H9 (cell line): Measurements from ENCODE around the gene GOLGA7B. TPM values are rescaled to one million over a fixed set of nuclear protein-coding genes. Genes with fewer than 3 reads are reported as not detected.

Experiments
- DNase-seq: peaks from one replicate; pipeline ENCODE4 v3.0.0-alpha.2; 2017
- H2AFZ ChIP-seq: one replicate; pipeline ENCODE4 v1.6.1; 2013; ENCODE audit warnings: mild to moderate bottlenecking, low read length, control low read depth, moderate library complexity
- H2AK5ac ChIP-seq: 2 replicates; pipeline ENCODE4 v1.6.1; 2013; ENCODE audit warnings: low read length, control low read depth, mixed read lengths; ENCODE audit not compliant: insufficient read length
- H2BK120ac ChIP-seq: one replicate; pipeline ENCODE4 v1.6.1; 2013; ENCODE audit warnings: low read depth, mild to moderate bottlenecking, low read length, control low read depth, inconsistent platforms; ENCODE audit not compliant: poor library complexity, severe bottlenecking
- H2BK12ac ChIP-seq: 2 replicates; pipeline ENCODE4 v1.6.1; 2013; ENCODE audit warnings: low read length, control low read depth, mixed read lengths, low read depth; ENCODE audit not compliant: insufficient read length
- H2BK15ac ChIP-seq: 2 replicates; pipeline ENCODE4 v1.6.1; 2013; ENCODE audit warnings: low read depth, low read length, control low read depth
- H2BK20ac ChIP-seq: one replicate; pipeline ENCODE4 v1.6.1; 2013; ENCODE audit warnings: low read depth, mild to moderate bottlenecking, low read length, control low read depth, inconsistent platforms; ENCODE audit not compliant: poor library complexity, severe bottlenecking
- H2BK5ac ChIP-seq: 2 replicates; pipeline ENCODE4 v1.6.1; 2013; ENCODE audit warnings: low read length, control low read depth, mixed read lengths; ENCODE audit not compliant: insufficient read length
- H3K14ac ChIP-seq: 2 replicates; pipeline ENCODE4 v1.6.1; 2013; ENCODE audit warnings: low read length, control low read depth; ENCODE audit not compliant: insufficient read depth
- H3K18ac ChIP-seq: 2 replicates; pipeline ENCODE4 v1.6.1; 2013; ENCODE audit warnings: low read depth, mild to moderate bottlenecking, mixed read lengths, low read length, control low read depth; ENCODE audit not compliant: insufficient read length
- H3K23ac ChIP-seq: 2 replicates; pipeline ENCODE4 v1.6.1; 2013; ENCODE audit warnings: low read length, control low read depth, mixed read lengths, low read depth; ENCODE audit not compliant: insufficient read length
- H3K23me2 ChIP-seq: 2 replicates; pipeline ENCODE4 v1.6.1; 2013; ENCODE audit warnings: low read depth, mild to moderate bottlenecking, mixed read lengths, low read length, control low read depth; ENCODE audit not compliant: insufficient read length, poor library complexity, severe bottlenecking
- H3K27ac ChIP-seq: 2 replicates; pipeline ENCODE4 v1.5.1; 2013; ENCODE audit warnings: low read length, control low read depth, mixed read lengths, low read depth; ENCODE audit not compliant: insufficient read length
- H3K27me3 ChIP-seq: 2 replicates; pipeline ENCODE4 v1.6.1; 2013; ENCODE audit warnings: low read length, control low read depth, inconsistent platforms; ENCODE audit not compliant: insufficient read depth
- H3K4ac ChIP-seq: 2 replicates; pipeline ENCODE4 v1.6.1; 2013; ENCODE audit warnings: low read depth, mild to moderate bottlenecking, control low read depth, inconsistent platforms, low read length, moderate library complexity
- H3K4me1 ChIP-seq: 2 replicates; pipeline ENCODE4 v1.6.1; 2013; ENCODE audit warnings: low read length, control low read depth, inconsistent platforms; ENCODE audit not compliant: insufficient read depth
- H3K4me2 ChIP-seq: 2 replicates; pipeline ENCODE4 v1.6.1; 2013; ENCODE audit warnings: low read length, control low read depth, mixed read lengths; ENCODE audit not compliant: insufficient read length, insufficient read depth
- H3K56ac ChIP-seq: 2 replicates; pipeline ENCODE4 v1.6.1; 2013; ENCODE audit warnings: low read depth, mild to moderate bottlenecking, mixed read lengths, low read length, control low read depth; ENCODE audit not compliant: insufficient read length
- H3K79me1 ChIP-seq: 2 replicates; pipeline ENCODE4 v1.6.1; 2013; ENCODE audit warnings: low read depth, mild to moderate bottlenecking, moderate library complexity, low read length, control low read depth, inconsistent platforms; ENCODE audit not compliant: insufficient read depth, poor library complexity, severe bottlenecking
- H3K79me2 ChIP-seq: 2 replicates; pipeline ENCODE4 v1.6.1; 2013; ENCODE audit warnings: low read length, control low read depth, inconsistent platforms; ENCODE audit not compliant: insufficient read depth
- H3K9ac ChIP-seq: 2 replicates; pipeline ENCODE4 v1.6.1; 2013; ENCODE audit warnings: low read length, control low read depth, mixed read lengths; ENCODE audit not compliant: insufficient read length; ENCODE audit errors: extremely low read depth
- H3K9me3 ChIP-seq: one replicate; pipeline ENCODE4 v1.6.1; 2013; ENCODE audit warnings: low read depth, low read length, inconsistent platforms; ENCODE audit not compliant: control insufficient read depth
- H3T11ph ChIP-seq: one replicate; pipeline ENCODE4 v1.6.1; 2013; ENCODE audit warnings: mild to moderate bottlenecking, low read length, control low read depth, inconsistent platforms
- H4K20me1 ChIP-seq: one replicate; pipeline ENCODE4 v1.6.1; 2013; ENCODE audit not compliant: control insufficient read depth, insufficient read length, insufficient read depth
- H4K5ac ChIP-seq: 2 replicates; pipeline ENCODE4 v1.6.1; 2013; ENCODE audit warnings: low read depth, mild to moderate bottlenecking, mixed read lengths, low read length, control low read depth; ENCODE audit not compliant: insufficient read length
- H4K8ac ChIP-seq: replicated peaks from 2 replicates; pipeline ENCODE4 v1.6.1; 2013; ENCODE audit warnings: low read length, control low read depth, mixed read lengths, low read depth; ENCODE audit not compliant: insufficient read length
- H4K91ac ChIP-seq: 2 replicates; pipeline ENCODE4 v1.6.1; 2013; ENCODE audit warnings: low read depth, mild to moderate bottlenecking, moderate library complexity, mixed read lengths, low read length, control low read depth; ENCODE audit not compliant: insufficient read length
- H3K27ac Mint-ChIP-seq, 3 experiments: 2 replicates in 2 of 3; 3 replicates in 1 of 3; pipeline ENCODE4 v1.8.0; 2020 to 2021; ENCODE audit warnings: mixed read lengths in 3 of 3, mild to moderate bottlenecking in 1 of 3, moderate library complexity in 1 of 3
- H3K27me3 Mint-ChIP-seq: 2 replicates; pipeline ENCODE4 v1.8.0; 2021; ENCODE audit warnings: low read depth, mild to moderate bottlenecking, moderate library complexity, mixed read lengths
- H3K36me3 Mint-ChIP-seq, 3 experiments: 2 replicates in 2 of 3; 3 replicates in 1 of 3; pipeline ENCODE4 v1.8.0; 2020 to 2021; ENCODE audit warnings: low read depth in 3 of 3, mixed read lengths in 3 of 3; ENCODE audit not compliant: insufficient read depth in 1 of 3
- H3K4me1 Mint-ChIP-seq, 2 experiments: 2 replicates each; pipeline ENCODE4 v1.8.0; 2020; ENCODE audit warnings: mixed read lengths in 2 of 2
- H3K4me3 Mint-ChIP-seq, 2 experiments: 2 replicates in 1 of 2; 3 replicates in 1 of 2; pipeline ENCODE4 v1.8.0; 2020 to 2021; ENCODE audit warnings: mild to moderate bottlenecking in 2 of 2, mixed read lengths in 2 of 2, moderate library complexity in 1 of 2
- H3K9me3 Mint-ChIP-seq, 2 experiments: 2 replicates in 1 of 2; 3 replicates in 1 of 2; pipeline ENCODE4 v1.8.0; 2020; ENCODE audit warnings: mild to moderate bottlenecking in 2 of 2, mixed read lengths in 2 of 2, moderate library complexity in 1 of 2
- WGBS: extraction: QIAGEN DNeasy Blood & Tissue Kit; methylation state at CpG from one replicate; pipeline ENCODE4 v1.1.7; 2013; ENCODE audit warnings: missing lambda C conversion rate, low lambda C conversion rate, mixed read lengths; ENCODE audit not compliant: insufficient read length; ENCODE audit errors: extremely low coverage; 5-methylcytosine and 5-hydroxymethylcytosine counted together
- total RNA-seq: library from RNA; stranded (reverse); gene quantifications from 2 replicates; pipeline ENCODE4 v1.2.1, GENCODE V29; 2021
- TF ChIP-seq, protein P1 (sequence below): fragments of 200-600 bp; sonication (generic); conservative IDR thresholded peaks from 3 replicates; pipeline ENCODE4 v1.8.0; 2021; ENCODE audit warnings: antibody characterized with exemption, mild to moderate bottlenecking

Gene GOLGA7B
- total RNA-seq, 1 experiment from 2014 or later: 0.04 TPM

DNA sequence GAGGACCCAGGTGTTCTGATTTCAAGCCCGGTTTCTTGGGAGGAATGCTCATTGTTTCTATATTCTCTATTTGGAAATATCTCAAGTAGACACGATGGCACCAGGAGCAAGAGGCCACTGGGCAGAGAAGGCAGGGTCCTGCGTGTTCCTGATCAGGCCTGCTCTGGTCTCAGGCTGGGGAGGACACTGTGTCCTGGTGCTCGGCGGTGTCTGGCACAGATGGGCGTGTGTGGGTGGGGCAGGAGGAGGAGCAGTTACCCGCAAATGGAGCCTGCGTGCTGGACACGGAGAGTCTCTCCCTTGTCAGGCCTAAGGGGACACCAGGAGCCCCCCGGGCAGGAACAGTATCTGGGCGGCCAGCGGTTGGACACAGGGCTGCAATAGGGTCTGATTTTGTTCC, 25.9 kb upstream of the GOLGA7B start:
- no peaks in the 10 kb centered on the region; the same call in 1 of the 2 replicates for H3K27me3 Mint-ChIP-seq
- H3T11ph ChIP-seq: no peak overlapping the region
- no peak overlapping the region for H3K18ac ChIP-seq
- no peak overlapping the region for H3K23ac ChIP-seq
- no peaks in the 10 kb centered on the region for H3K9me3 ChIP-seq
- no peak overlapping the region for H3K27ac ChIP-seq
- no peaks in the 10 kb centered on the region for H3K79me1 ChIP-seq
- no peak overlapping the region for H3K56ac ChIP-seq
- H2AFZ ChIP-seq: no peak overlapping the region
- no peaks in the 10 kb centered on the region for H3K36me3 Mint-ChIP-seq
- no peak overlapping the region for H2BK5ac ChIP-seq
- H2BK20ac ChIP-seq: no peak overlapping the region
- no peaks in the 10 kb centered on the region for H3K79me2 ChIP-seq
- H2BK15ac ChIP-seq: no peak overlapping the region
- no peak overlapping the region for H2BK12ac ChIP-seq
- no peak overlapping the region for H2BK120ac ChIP-seq
- WGBS: no CpG with 5 or more reads among the region's 12 CpGs
- H4K8ac ChIP-seq: no peak overlapping the region
- peak overlapping the region in 1 of 3 experiments; percentile 70; a peak in 2 of 7 replicates for H3K27ac Mint-ChIP-seq
- H2AK5ac ChIP-seq: no peak overlapping the region
- H3K9me3 Mint-ChIP-seq: no peaks in the 10 kb centered on the region
- H3K27me3 ChIP-seq: no peaks in the 10 kb centered on the region
- DNase-seq: no peak
- no peaks in the 10 kb centered on the region for H3K4me1 ChIP-seq
- no peak overlapping the region for H3K4ac ChIP-seq
- H3K4me3 Mint-ChIP-seq: no peak overlapping the region
- H4K5ac ChIP-seq: no peak overlapping the region
- peaks cover 2% of the 10 kb centered on the region for H3K23me2 ChIP-seq
- no peak overlapping the region for H3K4me2 ChIP-seq
- TF ChIP-seq, protein P1, sequence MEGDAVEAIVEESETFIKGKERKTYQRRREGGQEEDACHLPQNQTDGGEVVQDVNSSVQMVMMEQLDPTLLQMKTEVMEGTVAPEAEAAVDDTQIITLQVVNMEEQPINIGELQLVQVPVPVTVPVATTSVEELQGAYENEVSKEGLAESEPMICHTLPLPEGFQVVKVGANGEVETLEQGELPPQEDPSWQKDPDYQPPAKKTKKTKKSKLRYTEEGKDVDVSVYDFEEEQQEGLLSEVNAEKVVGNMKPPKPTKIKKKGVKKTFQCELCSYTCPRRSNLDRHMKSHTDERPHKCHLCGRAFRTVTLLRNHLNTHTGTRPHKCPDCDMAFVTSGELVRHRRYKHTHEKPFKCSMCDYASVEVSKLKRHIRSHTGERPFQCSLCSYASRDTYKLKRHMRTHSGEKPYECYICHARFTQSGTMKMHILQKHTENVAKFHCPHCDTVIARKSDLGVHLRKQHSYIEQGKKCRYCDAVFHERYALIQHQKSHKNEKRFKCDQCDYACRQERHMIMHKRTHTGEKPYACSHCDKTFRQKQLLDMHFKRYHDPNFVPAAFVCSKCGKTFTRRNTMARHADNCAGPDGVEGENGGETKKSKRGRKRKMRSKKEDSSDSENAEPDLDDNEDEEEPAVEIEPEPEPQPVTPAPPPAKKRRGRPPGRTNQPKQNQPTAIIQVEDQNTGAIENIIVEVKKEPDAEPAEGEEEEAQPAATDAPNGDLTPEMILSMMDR: no peak
- H3K4me1 Mint-ChIP-seq: peaks cover 4 to 29% of the 10 kb centered on the region in 2 experiments
- H3K14ac ChIP-seq: no peak overlapping the region
- H3K9ac ChIP-seq: no peak overlapping the region
- no peaks in the 10 kb centered on the region for H4K20me1 ChIP-seq
- no peak overlapping the region for H4K91ac ChIP-seq
